DOHH2 (cell line): Measurements from ENCODE around the gene USF2.

Experiments
- CTCF ChIP-seq: fragments of 200-600 bp; sonication (generic); IDR thresholded peaks from one replicate; pipeline ENCODE4 v1.5.1; 2014; ENCODE audit warnings: antibody characterized with exemption, mild to moderate bottlenecking, low read depth, low read length; ENCODE audit not compliant: poor library complexity, severe bottlenecking
- EZH2phosphoT487 ChIP-seq: fragments of 200-600 bp; sonication (generic); IDR thresholded peaks from 2 replicates; pipeline ENCODE4 v1.6.1; 2017; ENCODE audit warnings: borderline replicate concordance, mild to moderate bottlenecking, antibody characterized with exemption, low read length, moderate library complexity, mixed read lengths

GRCh38 chr19:35279985-35280821 lies 11.4 kb downstream of the USF2 start:
- TF ChIP-seq CTCF (no peak), EZH2phosphoT487 (no peak)
